GM18517 (cell line): ENCODE data around the gene KDR.

Experiments
- ATAC-seq: cut with Tn5 transposase; IDR thresholded peaks from one replicate; pipeline ENCODE4 v1.9.1; 2021; ENCODE audit warnings: mild to moderate bottlenecking, moderate library complexity; ENCODE audit not compliant: unreplicated experiment

KDR gene

DNA sequence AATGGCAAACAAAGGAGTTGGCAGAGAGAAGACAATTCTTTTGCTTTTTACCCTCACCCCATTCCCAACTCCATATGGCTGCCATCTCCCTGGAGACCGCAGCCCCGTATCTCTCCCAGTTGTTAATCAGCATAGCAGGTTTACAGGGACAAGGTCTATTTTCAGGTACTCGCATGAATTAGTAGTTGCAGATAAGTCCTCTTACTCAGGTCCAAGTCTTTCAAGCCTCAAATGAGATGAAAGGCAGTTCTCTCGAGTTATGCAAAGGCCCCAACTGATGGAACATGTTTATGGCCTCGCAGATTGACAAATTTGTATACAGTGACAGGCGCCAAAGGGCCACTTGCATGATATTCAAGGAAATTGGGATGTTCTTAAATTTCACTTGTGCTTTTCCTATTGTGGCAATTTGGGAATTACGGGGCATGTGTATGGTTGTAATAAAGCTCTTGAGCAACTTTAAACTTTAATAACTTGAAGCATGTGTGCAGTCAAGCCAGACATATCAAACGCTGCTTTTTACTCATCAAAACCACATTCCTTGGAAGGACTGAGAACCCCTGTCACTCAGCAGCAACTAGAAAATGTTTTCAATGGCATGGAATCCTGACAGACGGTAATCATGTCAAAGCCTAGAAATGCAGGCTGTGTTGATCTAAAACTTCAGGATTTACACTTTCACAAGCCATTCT, 45.1 kb downstream of the KDR start:
- no peak for ATAC-seq

- no peak for ATAC-seq
Measured at GRCh38 chr4:55079451-55080173, 45.8 kb downstream of the KDR start.

GRCh38 chr4:55078987-55079386, 46.4 kb downstream of the KDR start:
- ATAC-seq, result no peak

DNA sequence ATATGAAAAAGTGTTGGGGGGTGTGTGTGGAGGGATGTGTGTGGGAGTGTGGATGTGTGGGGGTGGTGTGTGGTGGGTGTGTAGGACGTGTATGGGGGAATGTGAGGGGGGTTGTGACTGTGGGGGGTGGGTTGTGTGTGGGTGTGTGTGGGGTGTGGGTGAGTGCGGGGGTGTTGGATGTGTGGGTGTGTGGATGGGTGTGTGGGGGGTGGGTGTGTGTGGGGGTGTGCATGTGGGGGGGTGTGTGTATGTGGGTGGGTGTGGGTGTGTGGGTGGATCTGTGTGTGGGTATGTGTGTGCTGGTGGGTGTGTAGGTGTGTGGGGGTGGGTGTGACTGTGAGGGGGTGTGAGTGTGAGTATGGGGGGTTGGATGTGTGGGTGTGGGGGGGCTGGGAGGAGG, 47.8 kb downstream of the KDR start:
- no peak for ATAC-seq

DNA sequence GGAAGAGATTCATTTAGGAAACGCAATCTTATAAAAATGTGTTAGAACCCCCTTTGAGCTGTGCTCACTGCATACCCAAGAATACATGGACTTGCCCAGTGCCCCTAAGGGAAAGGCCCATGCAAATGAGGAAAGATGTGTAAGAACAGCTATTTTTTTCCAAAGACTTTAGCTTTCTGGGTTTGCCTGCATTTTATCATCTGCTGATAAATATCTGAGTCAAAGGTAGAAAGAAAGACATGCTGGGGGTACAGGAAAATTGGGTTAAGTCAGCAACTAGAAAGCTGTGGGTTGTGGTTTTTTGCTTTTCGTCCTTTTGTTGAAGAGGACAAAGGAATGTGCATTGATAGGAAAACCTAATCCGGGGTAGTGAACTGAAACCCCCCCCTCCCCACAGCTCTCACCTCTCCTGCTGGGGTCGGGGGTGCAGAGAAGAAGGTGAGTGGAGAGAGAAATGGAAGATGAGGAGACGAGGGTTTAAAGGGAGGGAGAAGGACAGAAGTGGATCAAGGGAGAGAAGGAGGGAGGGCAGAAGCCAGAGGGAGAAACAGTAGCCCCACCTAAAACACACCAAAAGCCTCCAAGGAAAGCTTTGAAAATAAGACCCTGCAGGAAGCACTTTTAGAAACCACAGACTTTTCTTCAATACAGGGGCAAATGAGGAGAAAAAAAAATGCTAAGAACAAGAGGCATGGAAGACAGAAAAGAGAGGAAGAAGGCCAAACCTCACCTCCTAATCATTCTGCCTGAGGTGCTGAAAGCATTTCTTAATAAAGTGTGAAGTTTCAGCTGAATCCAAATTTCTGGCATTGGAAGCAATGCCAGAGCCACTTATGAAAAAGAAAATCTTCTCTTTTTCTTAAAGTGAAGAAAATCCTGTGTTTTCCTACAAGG, 49.3 kb downstream of the KDR start:
- ATAC-seq, result no peak

DNA sequence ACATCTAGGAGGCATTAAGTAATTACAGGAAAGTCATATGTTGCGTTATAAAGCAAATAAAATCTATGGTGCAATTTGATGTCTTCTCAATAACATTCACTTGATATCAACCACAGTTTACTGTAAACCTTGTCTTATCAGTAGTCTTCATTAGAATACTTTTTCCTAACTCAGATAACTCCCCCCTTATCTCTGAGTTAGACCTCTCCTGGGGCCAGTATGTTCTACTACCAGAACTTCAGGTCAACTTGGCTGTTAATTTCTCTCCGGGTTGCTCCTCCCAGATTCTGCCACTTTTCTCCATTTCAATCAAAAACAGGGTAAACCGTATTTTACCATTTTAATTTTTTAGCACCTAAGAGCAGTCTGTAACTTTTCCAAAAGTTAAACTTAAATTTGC, 50.0 kb downstream of the KDR start:
- ATAC-seq, result no peak

DNA sequence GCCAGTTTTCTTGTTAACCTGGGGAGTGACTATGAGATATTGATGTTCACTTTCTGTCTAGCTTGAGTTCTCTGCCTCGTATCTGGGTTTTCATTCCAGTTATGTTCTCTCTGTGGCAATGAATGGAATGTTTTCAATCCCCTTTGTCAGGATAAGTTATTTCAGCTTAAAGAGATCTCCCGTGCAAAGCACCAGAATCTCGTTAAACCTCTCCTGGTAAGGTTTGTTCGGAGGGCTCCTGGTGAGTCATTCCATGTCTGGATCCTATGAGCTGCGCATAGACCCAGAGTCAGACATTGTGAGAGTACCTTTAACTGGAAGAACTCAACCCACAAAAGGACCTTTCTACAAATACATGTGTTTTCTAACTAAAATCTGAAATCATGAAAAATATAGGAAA, 51.0 kb downstream of the KDR start:
- no peak for ATAC-seq

DNA sequence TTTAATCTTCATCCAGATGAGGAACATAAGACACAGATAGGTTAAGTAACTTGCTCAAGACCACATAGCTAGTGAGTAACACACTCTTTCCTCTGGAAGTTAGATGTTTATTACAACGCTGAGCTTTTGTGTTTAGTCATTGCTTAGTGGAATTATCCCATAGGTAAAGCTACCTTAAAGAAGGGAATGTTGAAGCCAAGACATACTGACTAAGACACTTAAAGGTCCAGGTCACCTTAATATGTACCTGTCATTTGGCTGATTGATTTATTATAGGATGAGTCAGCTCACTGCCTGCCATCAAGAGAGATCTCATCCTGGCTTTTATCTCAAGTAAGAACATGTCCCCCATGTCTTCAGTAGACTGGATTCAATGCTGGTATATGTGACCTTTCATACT, 53.4 kb downstream of the KDR start:
- ATAC-seq, result no peak

DNA sequence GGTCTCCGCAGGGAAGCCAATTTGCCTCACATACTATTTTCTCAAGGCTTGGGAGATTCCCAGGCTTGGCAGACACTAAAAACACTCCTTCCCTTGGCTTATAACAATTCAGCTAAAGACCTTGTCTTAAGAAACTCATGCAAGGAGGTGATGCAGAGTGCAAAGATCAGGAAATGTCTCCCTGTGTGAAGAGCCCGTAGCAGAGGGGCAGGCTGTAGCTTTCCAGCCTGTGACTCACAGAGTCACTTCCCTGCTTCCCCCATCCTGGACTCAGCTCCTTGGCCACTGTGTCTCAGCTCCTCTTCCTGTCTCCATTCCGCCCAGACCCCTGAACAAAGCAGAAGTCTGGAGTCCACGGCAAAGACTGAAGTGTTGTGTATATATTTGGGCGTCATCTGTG, 56.1 kb downstream of the KDR start:
- ATAC-seq, result no peak

GRCh38 chr4:55068522-55068921, 56.9 kb downstream of the KDR start:
- no peak for ATAC-seq

DNA sequence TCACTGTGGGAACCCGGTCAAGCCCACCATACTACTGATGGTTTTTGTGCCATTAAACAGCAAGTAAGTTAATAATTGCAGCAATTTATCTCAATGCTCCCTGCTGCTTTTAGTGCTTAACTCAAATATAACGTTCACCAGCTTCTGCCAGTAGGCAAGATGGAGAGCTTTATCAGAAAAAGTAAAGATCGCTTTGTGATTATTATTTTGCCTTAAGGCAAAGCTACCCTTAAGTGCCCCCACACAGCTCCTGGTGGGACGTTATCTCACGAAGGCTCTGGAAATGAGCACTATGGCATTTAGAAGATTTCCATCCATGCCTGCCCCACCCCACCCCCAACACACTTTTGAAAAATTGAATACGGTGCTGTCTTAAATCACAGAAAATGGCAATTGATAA, 59.4 kb downstream of the KDR start:
- ATAC-seq, result no peak

DNA sequence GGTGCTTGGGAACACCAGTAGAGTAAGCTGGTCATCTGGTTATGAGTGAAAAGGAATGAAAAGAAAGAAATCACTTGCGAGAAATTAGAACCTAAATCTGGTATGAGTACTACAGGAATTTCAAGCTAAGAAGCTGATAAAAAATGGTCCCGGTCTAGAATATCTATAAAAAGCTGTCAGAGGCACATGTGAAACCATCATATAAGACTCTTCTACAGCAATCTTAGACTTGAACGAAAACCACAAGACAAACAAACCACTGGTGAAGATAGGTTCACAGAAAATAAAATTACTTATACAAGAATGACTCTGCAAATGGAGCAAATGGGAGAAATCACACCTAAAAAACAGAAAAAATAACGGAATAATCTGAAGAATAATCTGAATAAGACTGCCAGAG, 69.9 kb downstream of the KDR start:
- no peak for ATAC-seq

DNA sequence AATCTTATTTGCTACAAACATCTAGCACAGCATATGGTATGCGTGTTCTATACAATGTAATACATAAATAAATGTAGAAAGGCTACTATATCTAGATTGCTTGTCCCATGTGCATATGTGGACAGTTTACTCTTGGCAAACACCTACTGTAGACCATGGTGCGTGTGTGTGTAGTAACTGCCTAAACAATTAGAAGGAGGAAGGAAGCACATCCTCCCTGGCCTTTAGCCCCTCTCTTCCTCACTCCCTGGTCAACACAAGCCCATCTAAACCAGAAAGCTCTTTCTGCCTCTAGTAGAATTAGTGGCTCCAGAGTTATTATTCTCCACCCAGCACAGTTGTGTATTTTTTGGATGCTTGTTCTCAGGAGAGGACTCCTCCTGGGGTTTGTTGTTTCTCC, 73.9 kb downstream of the KDR start:
- ATAC-seq, result no peak

DNA sequence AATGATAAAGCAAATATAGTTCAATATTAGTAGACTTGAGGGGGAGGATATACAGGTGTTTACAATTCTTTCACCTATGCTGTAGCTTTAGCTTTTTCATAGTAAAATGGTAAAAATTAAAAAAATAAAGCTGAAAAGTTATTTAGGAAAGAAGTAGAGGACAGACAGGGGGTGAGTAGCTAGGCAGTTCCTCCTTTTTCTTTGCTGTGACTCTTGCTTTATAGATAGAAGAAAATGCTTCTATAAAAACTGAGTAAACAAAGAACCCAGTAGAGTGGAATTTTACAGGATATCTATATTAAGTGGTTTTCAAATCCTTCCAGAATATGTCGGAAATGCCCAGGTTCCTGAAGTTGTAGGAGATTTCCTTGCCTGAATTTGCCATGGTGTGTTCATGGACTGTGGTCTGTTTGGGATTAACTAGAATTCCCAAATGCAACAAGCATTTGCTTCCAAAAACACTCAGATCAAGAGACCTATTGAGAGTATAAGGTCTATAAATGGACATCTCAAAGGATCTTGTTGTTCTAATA, 74.9 kb downstream of the KDR start:
- no peak for ATAC-seq

- no peak for ATAC-seq
Measured at GRCh38 chr4:55038176-55038890, 87.1 kb downstream of the KDR start.

- no peak for ATAC-seq
Measured at GRCh38 chr4:55037728-55038127, 87.7 kb downstream of the KDR start.

DNA sequence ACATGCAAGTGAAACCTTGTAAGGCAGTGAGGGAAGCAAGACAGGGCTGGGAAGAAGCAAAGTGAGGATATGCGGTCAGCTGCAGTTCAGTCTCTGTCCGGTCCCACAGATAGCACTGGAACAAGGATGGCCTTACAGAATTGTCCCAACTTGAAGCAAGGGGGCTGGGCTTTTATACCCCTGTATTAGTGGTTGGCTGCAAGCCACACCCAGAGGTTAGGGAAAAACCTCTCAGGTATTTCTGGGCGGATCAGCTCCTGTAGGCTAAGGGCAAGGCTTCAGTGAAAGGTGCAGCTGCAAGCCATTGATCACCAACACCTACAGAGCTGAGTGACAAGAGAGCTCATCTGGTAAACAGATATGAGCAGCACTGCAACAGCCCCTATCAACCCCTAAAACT, 89.0 kb downstream of the KDR start:
- ATAC-seq, result no peak

GRCh38 chr4:55035892-55036291, 89.5 kb downstream of the KDR start:
- ATAC-seq, result no peak

- ATAC-seq, result no peak
Measured at GRCh38 chr4:55033296-55033695, 92.1 kb downstream of the KDR start.

DNA sequence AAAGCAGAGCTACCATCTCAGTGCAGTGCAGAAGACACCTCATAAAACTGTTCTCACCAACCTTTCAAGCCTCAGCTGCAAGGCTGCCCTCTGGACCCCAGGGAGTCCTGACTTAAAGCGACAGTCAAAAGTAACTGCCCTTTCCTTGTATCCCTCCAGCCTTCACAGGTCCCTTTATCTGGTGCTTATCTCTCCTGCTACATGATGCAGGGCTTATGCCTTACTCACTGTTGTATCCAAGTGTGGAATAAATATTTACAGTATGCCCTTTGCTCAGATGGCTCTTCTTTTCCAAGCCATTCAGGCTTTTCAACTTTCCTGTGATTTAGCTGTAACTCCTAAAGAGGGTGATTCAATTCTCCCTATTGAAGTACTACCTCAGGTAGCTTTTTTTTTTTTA, 92.6 kb downstream of the KDR start:
- ATAC-seq, result no peak

DNA sequence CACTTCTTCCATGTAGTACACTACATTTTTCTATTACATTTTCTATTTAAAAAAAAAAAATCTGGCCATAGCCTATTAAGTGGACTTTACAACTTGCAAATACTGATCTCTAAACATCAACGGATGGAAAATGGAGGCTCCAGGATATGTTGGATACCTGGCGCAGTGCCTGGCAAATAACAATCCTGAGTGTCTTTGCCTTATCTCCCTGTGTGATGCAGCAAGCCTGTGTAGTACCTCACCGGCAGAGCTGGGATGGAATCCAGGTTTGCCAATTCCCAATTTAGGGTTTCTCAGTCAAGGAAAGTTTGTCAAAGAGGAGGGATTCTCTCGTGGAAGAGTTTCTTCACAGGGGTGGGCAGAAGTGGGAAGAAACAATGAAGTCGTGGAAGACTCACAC, 93.2 kb downstream of the KDR start:
- no peak for ATAC-seq
